ENCODE measurements around the gene TRIM71. TPM values are rescaled to one million over a fixed set of nuclear protein-coding genes. Genes with fewer than 3 reads are reported as not detected.

Gene TRIM71
- total and polyA plus RNA-seq, 2 donors (not counting 1 experiment from before 2014, with no cell fraction given): not detected

DNA sequence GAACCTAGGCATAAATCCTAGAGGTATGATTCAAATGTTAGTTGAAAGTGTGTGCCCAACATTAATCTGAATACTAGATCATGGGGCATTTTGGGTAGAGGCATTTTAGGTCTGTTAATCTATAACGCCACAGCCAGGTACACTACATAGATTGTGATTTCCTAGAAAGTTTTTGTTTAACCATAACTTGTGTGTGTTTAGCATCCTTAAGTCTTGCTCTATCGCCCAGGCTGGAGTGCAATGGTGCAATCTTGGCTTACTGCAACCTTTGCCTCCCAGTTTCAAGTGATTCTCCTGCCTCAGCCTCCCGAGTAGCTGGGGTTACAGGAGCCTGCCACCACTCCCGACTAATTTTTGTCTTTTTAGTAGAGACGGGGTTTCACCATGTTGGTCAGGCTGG lies 59.1 kb downstream of the TRIM71 start:
- H3K4me3 Mint-ChIP-seq: no peak overlapping the region
- TF ChIP-seq EZH2 (IDR thresholded peaks at IDR 0.05; ENCODE audit: borderline replicate concordance, insufficient read depth, low read depth, low read length, poor library complexity, severe bottlenecking): no peak
- TF ChIP-seq, protein P1, sequence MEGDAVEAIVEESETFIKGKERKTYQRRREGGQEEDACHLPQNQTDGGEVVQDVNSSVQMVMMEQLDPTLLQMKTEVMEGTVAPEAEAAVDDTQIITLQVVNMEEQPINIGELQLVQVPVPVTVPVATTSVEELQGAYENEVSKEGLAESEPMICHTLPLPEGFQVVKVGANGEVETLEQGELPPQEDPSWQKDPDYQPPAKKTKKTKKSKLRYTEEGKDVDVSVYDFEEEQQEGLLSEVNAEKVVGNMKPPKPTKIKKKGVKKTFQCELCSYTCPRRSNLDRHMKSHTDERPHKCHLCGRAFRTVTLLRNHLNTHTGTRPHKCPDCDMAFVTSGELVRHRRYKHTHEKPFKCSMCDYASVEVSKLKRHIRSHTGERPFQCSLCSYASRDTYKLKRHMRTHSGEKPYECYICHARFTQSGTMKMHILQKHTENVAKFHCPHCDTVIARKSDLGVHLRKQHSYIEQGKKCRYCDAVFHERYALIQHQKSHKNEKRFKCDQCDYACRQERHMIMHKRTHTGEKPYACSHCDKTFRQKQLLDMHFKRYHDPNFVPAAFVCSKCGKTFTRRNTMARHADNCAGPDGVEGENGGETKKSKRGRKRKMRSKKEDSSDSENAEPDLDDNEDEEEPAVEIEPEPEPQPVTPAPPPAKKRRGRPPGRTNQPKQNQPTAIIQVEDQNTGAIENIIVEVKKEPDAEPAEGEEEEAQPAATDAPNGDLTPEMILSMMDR (IDR thresholded peaks at IDR 0.05): no peak
- Histone ChIP-seq H3K9ac (ENCODE audit: low read length) (no peak overlapping the region), H3K27me3 (replicated peaks in 1 of 4; ENCODE audit: control extremely low read depth in 1 of 4, control insufficient read depth in 3 of 4, insufficient read depth in 4 of 4, low read length in 3 of 4) (no peaks in the 10 kb centered on the region), H3K9me3 (ENCODE audit: control extremely low read depth in 1 of 3, control insufficient read depth in 2 of 3, insufficient read depth in 1 of 3, low read length in 2 of 3) (no peaks in the 10 kb centered on the region), H3K4me3 (ENCODE audit: control extremely low read depth in 1 of 5, extremely low read depth in 1 of 5, insufficient read depth in 1 of 5, low read depth in 2 of 5, low read length in 4 of 5) (no peak overlapping the region), H4K20me1 (ENCODE audit: control insufficient read depth, insufficient read depth, low read length, poor library complexity, severe bottlenecking) (no peaks in the 10 kb centered on the region), H3K79me2 (ENCODE audit: control insufficient read depth, insufficient read depth, low read length) (no peaks in the 10 kb centered on the region), H3K27ac (ENCODE audit: low read length in 2 of 2) (no peak overlapping the region), H3K4me2 (replicated peaks; ENCODE audit: low read depth, low read length, poor library complexity, severe bottlenecking) (no peak overlapping the region), H3K4me1 (ENCODE audit: control insufficient read depth in 2 of 2, insufficient read depth in 2 of 2, low read length in 2 of 2) (no peaks in the 10 kb centered on the region), H2AFZ (ENCODE audit: insufficient read depth, low read depth, low read length, poor library complexity, severe bottlenecking) (no peak overlapping the region), H3K36me3 (replicated peaks in 1 of 2; ENCODE audit: control extremely low read depth in 1 of 2, control insufficient read depth in 1 of 2, extremely low read depth in 1 of 2, insufficient read depth in 2 of 2, low read length in 1 of 2) (no peaks in the 10 kb centered on the region)
- H3K9me3 Mint-ChIP-seq (ENCODE audit: insufficient read depth): no peaks in the 10 kb centered on the region
- no peak for ATAC-seq (ENCODE audit: low read depth)
- intact Hi-C loops (cut with micrococcal nuclease): no loop called here
- POLR2A ChIA-PET: no interaction called here
- no peak overlapping the region for H3K27ac Mint-ChIP-seq
- DNase-seq: no peak
- CTCF ChIA-PET: no interaction called here
- peaks cover 4% of the 10 kb centered on the region for H3K27me3 Mint-ChIP-seq
- no peaks in the 10 kb centered on the region for H3K4me1 Mint-ChIP-seq
- WGBS (ENCODE audit: insufficient coverage): 96% methylated on average over 4 of the region's 5 CpGs

DNA sequence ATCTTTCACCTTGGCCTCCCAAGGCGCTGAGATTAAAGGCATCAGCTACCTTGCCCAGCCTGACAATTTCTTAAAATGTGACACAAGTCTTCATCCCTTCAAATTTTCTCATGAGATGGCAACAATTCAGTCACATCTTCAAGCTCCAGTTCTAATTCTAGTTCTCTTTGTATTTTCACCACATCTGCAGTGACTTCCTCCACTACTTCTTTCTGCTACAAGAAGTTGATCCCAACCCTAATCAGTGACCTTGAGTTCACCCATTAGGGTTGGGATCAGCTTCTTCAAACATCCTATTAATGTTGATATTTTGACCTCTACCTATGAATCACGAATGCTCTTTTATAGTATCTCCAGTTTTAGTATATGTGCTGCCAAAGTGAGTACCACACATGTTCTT lies 59.8 kb downstream of the TRIM71 start:
- ATAC-seq (ENCODE audit: low read depth) (no peak), DNase-seq (no peak)
- Histone ChIP-seq H3K27me3 (replicated peaks in 1 of 4; ENCODE audit: control extremely low read depth in 1 of 4, control insufficient read depth in 3 of 4, insufficient read depth in 4 of 4, low read length in 3 of 4) (no peaks in the 10 kb centered on the region), H3K4me2 (replicated peaks; ENCODE audit: low read depth, low read length, poor library complexity, severe bottlenecking) (no peak overlapping the region), H3K9me3 (ENCODE audit: control extremely low read depth in 1 of 3, control insufficient read depth in 2 of 3, insufficient read depth in 1 of 3, low read length in 2 of 3) (no peaks in the 10 kb centered on the region), H3K36me3 (replicated peaks in 1 of 2; ENCODE audit: control extremely low read depth in 1 of 2, control insufficient read depth in 1 of 2, extremely low read depth in 1 of 2, insufficient read depth in 2 of 2, low read length in 1 of 2) (no peaks in the 10 kb centered on the region), H3K9ac (ENCODE audit: low read length) (no peak overlapping the region), H3K4me1 (ENCODE audit: control insufficient read depth in 2 of 2, insufficient read depth in 2 of 2, low read length in 2 of 2) (no peaks in the 10 kb centered on the region), H3K27ac (ENCODE audit: low read length in 2 of 2) (no peak overlapping the region), H3K4me3 (ENCODE audit: control extremely low read depth in 1 of 5, extremely low read depth in 1 of 5, insufficient read depth in 1 of 5, low read depth in 2 of 5, low read length in 4 of 5) (no peak overlapping the region), H3K79me2 (ENCODE audit: control insufficient read depth, insufficient read depth, low read length) (no peaks in the 10 kb centered on the region), H4K20me1 (ENCODE audit: control insufficient read depth, insufficient read depth, low read length, poor library complexity, severe bottlenecking) (no peaks in the 10 kb centered on the region), H2AFZ (ENCODE audit: insufficient read depth, low read depth, low read length, poor library complexity, severe bottlenecking) (no peak overlapping the region)
- Mint-ChIP-seq H3K4me3 (no peak overlapping the region), H3K9me3 (ENCODE audit: insufficient read depth) (no peaks in the 10 kb centered on the region), H3K27me3 (peaks cover 4% of the 10 kb centered on the region), H3K27ac (no peak overlapping the region), H3K4me1 (no peaks in the 10 kb centered on the region)
- intact Hi-C loops (cut with micrococcal nuclease): no loop called here
- POLR2A ChIA-PET: no interaction called here
- WGBS (ENCODE audit: insufficient coverage): 100% methylated on average over 1 of the region's 2 CpGs
- CTCF ChIA-PET: no interaction called here
- TF ChIP-seq EZH2 (IDR thresholded peaks at IDR 0.05; ENCODE audit: borderline replicate concordance, insufficient read depth, low read depth, low read length, poor library complexity, severe bottlenecking): no peak
- TF ChIP-seq, protein P1 (IDR thresholded peaks at IDR 0.05): no peak
